GM12873 (cell line): Measurements from ENCODE around the gene RASSF4.

Experiments used
- TF ChIP-seq, protein P1 (sequence below): IDR thresholded peaks from 2 replicates; pipeline ENCODE4 v1.5.1; 2012; ENCODE audit warnings: low read depth, mild to moderate bottlenecking, moderate library complexity, low read length, control low read depth; ENCODE audit not compliant: insufficient read depth; ENCODE audit errors: missing control alignments

RASSF4 gene

DNA sequence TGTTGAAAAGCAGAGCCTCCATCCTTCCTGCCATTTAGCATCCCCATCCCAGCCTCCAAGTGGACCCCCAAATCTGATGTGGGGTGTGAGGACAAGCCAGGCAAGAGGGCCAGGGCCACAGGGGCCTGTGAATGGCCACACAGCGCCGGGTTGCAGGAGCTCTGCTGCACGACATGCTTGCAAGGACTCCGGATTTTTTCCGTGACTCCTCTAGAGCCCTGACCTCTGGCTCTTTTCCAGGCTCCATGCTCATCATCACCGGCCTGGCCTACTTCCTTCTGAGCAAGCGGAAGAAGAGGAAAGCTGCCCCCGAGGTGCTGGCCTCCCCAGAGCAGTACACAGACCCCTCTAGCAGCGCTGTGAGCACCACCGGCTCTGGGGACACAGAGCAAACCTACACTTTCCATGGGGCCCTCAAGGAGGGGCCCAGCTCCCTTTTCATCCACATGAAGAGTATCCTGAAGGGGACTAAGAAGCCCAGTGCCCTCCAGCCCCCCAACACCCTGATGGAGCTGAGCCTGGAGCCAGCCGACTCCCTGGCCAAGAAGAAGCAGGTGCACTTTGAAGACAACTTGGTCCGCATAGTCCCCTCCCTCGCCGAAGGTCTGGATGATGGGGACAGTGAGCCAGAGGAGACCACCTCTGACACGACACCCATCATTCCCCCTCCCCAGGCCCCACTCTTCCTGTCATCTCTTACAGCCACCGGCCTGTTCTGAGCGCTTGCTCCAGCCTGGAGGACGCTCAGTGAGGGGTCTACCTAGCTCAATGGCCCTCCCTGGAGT lies 25.0 kb upstream of the RASSF4 start:
- TF ChIP-seq, protein P1, sequence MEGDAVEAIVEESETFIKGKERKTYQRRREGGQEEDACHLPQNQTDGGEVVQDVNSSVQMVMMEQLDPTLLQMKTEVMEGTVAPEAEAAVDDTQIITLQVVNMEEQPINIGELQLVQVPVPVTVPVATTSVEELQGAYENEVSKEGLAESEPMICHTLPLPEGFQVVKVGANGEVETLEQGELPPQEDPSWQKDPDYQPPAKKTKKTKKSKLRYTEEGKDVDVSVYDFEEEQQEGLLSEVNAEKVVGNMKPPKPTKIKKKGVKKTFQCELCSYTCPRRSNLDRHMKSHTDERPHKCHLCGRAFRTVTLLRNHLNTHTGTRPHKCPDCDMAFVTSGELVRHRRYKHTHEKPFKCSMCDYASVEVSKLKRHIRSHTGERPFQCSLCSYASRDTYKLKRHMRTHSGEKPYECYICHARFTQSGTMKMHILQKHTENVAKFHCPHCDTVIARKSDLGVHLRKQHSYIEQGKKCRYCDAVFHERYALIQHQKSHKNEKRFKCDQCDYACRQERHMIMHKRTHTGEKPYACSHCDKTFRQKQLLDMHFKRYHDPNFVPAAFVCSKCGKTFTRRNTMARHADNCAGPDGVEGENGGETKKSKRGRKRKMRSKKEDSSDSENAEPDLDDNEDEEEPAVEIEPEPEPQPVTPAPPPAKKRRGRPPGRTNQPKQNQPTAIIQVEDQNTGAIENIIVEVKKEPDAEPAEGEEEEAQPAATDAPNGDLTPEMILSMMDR = no peak

DNA sequence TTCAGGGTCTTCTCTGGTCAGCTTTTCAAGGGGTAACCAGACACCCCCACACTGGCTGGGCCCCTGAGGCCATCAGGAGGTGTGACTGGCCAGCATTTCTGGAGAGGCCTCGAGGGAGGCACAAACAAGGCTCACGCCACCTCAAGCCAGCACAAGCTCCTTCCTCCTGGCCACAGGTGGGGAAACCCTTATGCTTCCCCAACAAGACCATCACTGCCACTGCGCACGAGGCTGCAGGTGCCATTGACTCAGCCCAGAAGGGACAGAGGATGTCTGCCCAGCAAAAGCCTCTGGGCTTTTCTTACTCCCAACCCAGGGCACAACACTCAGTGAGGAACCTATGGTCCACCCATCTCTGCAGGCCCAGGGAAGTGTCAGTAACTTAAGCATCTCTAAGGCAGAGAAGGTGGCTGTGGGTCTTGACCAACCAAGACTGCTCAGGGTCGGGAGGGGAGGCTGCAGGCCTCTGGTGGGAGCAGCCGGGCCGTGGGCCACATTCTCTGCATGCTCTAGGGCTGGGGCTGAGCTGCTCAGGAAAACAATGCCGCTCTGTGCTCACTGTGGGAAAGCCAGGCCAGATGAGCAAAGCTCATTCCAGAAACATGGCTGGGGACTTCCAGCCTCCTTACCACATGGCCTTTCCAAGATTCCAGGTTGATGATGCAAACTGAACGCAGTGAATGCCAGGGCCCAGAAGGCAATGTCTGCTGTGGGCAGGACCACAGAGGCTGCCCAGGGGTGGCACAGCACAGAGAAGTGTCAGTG lies 24.2 kb upstream of the RASSF4 start:
- TF ChIP-seq, protein P1 = no peak

DNA sequence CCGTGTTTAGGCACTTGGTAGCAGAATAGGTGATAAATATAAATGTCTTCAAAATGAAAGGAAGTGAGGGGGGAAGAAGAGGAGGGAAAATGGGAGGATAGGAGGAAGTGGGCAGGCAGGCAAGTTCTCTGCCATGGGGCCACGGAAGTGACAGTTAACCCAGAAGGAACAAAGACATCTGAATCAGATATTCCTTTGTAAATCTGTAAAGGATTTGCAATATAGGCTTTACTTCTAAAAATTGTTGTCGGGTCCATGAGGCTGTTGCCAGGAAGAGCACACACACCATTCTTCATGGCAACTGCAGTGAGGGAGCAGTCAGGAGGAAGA lies 23.7 kb upstream of the RASSF4 start:
- TF ChIP-seq, protein P1 = no peak

DNA sequence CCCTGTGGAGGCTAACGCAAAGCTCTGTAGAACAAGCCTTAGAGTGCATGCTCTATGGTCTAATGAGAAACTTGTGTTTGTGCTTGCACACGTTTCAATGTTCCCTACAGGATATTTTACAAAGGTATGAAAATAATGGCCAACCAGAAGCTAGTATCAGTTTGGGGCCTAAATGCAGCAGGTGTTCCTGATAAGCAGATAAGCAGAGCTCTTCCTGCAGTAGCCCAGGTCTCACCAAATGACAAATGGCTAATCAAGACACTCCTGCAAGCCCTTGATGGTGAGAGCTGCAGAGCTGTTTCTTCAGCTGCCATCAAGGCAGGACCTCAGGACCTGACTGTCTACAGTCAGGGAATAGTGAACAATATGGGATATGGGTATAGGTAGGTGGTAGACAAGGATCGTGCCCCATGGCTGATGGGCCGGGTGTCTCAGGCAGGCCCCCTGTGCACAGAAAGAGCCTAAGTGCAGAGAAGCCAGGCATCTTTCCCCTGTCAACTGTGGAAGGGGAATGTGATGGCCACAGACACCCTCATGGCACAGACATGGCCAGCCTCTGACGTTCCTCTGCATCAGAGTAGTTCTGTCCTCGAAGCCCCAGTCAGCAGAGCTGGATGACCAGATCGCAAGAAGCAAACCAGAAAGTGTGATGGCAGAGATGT lies 23.2 kb upstream of the RASSF4 start:
- TF ChIP-seq, protein P1 = no peak

DNA sequence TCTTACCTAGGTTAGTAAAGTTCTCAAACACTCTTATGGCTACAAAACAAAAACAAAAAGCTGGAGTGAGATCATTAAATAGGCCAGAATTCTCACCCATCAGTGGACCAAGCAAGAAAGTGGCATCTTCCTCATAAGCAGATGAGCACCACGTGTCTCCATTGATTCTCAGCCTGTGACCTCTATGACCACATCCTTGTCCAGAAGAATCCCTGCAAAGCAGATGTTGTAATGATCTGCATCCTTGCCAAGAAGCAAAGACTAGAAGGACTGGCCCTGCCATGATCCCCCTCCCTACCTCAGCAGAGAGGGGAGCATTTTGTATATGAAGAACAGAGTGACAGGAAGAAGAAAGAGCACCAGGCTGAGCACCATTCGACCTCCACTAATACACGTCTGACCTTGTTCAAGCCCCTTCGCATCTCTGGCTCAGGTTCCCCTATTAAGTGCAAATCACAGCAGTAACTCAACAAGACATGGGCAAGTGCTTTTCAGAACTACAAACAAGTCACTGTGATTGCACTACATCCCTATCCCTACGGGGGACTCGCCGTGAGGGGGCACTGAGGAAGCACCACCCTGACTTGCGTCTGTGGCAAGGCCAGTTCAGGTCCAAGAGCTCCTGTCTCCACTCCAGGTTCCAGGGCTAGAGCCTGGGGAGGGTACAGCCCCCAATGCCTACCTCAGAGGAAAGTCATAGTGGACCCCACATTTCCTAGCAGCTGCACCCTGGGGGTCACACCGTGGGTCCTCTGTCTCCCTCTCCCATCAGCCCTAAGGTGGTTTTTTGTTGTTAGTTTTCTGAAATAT lies 22.2 kb upstream of the RASSF4 start:
- TF ChIP-seq, protein P1 = no peak

DNA sequence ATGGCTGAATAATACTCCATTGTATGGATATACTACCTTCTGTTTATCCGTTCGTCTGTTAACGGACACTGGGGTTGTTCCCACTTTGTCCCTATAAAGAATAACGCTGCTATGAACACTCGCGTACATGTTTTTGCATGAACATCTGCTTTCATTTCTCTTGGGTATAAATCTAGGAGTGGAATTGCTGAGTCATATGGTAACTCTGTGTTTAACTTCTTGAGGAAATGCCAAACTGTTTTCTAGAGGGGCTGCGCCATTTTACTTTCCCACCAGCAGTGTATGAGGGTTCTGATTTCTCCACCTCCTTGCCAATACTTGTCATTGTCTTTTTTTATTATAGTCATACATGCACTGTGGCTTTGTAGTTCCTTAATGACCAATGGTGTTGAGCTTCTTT lies 20.6 kb upstream of the RASSF4 start:
- TF ChIP-seq, protein P1 = no peak
